ENCODE data around the gene UNC5C.

DNA sequence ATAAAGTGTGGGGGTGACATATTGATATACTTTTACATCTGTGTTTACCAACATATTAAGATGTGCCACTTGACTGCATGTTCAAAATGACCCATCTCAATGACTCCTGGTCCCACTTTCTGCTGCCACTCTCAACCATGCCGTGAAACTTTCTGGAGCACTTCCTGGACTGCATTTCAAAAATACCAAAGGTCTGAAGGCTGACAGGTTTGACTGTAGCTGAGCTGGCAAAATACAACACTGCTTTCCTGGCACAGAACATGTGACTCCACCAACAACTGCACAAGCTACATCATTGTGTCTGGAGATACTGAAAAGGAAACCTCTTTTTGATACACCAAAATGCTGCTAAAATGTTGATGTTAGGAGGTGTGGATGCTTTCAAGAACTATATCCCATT is 184.8 kb downstream of the UNC5C start:
- TF ChIP-seq CTCF (IDR thresholded peaks at IDR 0.05 in 8 of 11, conservative IDR thresholded peaks at IDR 0.05 in 3 of 11), result no peak
- TF ChIP-seq POLR2A (IDR thresholded peaks at IDR 0.05), result no peak

Measured in spleen (tissue), 7 donors.